ENCODE results near the gene ID3. TPM values are rescaled to one million over a fixed set of nuclear protein-coding genes. Genes with fewer than 3 reads are reported as not detected.

ID3 gene
- polyA plus RNA-seq, 1 experiment, result 15.3 TPM

GRCh38 chr1:23556635-23557470 is 2.4 kb downstream of the ID3 start:
- CTCF ChIA-PET, result interaction anchor here (0.6 to 5.3 kb wide), 6 partner anchors 12 to 217 kb away, joined by 5 to 51 read pairs (median 21); no protein-coding TSS in a partner anchor
- Histone ChIP-seq H3K4me3 (ENCODE audit: low read depth, low read length) (peak overlapping the region; percentile 86), H3K9me3 (ENCODE audit: control insufficient read depth, insufficient read depth, low read length) (no peaks in the 10 kb centered on the region; the same call in 1 of the 2 replicates), H3K27ac (ENCODE audit: low read depth, low read length) (peak overlapping the region; percentile 57), H3K27me3 (ENCODE audit: control insufficient read depth, insufficient read depth, low read length) (no peaks in the 10 kb centered on the region)
- POLR2A ChIA-PET, result interaction anchor here (0.6 to 3.8 kb wide), 5 partner anchors 20 to 79 kb away, joined by 3 to 57 read pairs (median 13); no protein-coding TSS in a partner anchor
- TF ChIP-seq CTCF (IDR thresholded peaks at IDR 0.05; ENCODE audit: low read depth, low read length), result no peak
- no peak for DNase-seq (ENCODE audit: low read depth, low spot score)

- ChIA-PET CTCF (interaction anchor here (1.2 to 5.2 kb wide), 6 partner anchors 12 to 81 kb away, joined by 3 to 51 read pairs (median 12); no protein-coding TSS in a partner anchor), POLR2A (interaction anchor here (0.6 to 2.6 kb wide), 7 partner anchors 21 to 404 kb away, joined by 3 to 13 read pairs (median 8); partner anchors contain the start of gene RPL11)
- Histone ChIP-seq H3K27me3 (ENCODE audit: control insufficient read depth, insufficient read depth, low read length) (no peaks in the 10 kb centered on the region), H3K9me3 (ENCODE audit: control insufficient read depth, insufficient read depth, low read length) (no peaks in the 10 kb centered on the region; the same call in 1 of the 2 replicates), H3K27ac (ENCODE audit: low read depth, low read length) (peak overlapping the region; percentile 75), H3K4me3 (ENCODE audit: low read depth, low read length) (no peak overlapping the region; the same call in 1 of the 2 replicates)
- TF ChIP-seq CTCF (IDR thresholded peaks at IDR 0.05; ENCODE audit: low read depth, low read length), result no peak
- no peak for DNase-seq (ENCODE audit: low read depth, low spot score)
Measured at GRCh38 chr1:23555986-23556634, 3.2 kb downstream of the ID3 start.

- TF ChIP-seq CTCF (IDR thresholded peaks at IDR 0.05; ENCODE audit: low read depth, low read length), result no peak
- Histone ChIP-seq H3K27me3 (ENCODE audit: control insufficient read depth, insufficient read depth, low read length) (no peaks in the 10 kb centered on the region), H3K4me3 (ENCODE audit: low read depth, low read length) (peak overlapping the region; percentile 59), H3K27ac (ENCODE audit: low read depth, low read length) (peak overlapping the region; percentile 75), H3K9me3 (ENCODE audit: control insufficient read depth, insufficient read depth, low read length) (no peaks in the 10 kb centered on the region; the same call in 1 of the 2 replicates)
- DNase-seq (ENCODE audit: low read depth, low spot score), result no peak
- POLR2A ChIA-PET, result interaction anchor here (0.5 to 2.6 kb wide), 11 partner anchors 22 to 403 kb away, joined by 3 to 13 read pairs (median 6); partner anchors contain the start of genes E2F2, HNRNPR and RPL11
- CTCF ChIA-PET, result interaction anchor here (1.0 to 5.2 kb wide), 9 partner anchors 9 to 82 kb away, joined by 3 to 51 read pairs (median 5); no protein-coding TSS in a partner anchor
Measured at GRCh38 chr1:23555270-23555985, 3.9 kb downstream of the ID3 start.

GRCh38 chr1:23554481-23555269 is 4.6 kb downstream of the ID3 start:
- H3K9me3 ChIP-seq (ENCODE audit: control insufficient read depth, insufficient read depth, low read length), result no peaks in the 10 kb centered on the region; the same call in 1 of the 2 replicates
- H3K27me3 ChIP-seq (ENCODE audit: control insufficient read depth, insufficient read depth, low read length), result no peaks in the 10 kb centered on the region
- CTCF ChIA-PET, result interaction anchor here (0.6 to 5.2 kb wide), 10 partner anchors 10 to 190 kb away, joined by 3 to 51 read pairs (median 4); no protein-coding TSS in a partner anchor
- peak; percentile 33; the same call in 1 of the 2 replicates for TF ChIP-seq CTCF (IDR thresholded peaks at IDR 0.05; ENCODE audit: low read depth, low read length)
- H3K4me3 ChIP-seq (ENCODE audit: low read depth, low read length), result peak overlapping the region; percentile 59
- DNase-seq (ENCODE audit: low read depth, low spot score), result no peak
- POLR2A ChIA-PET, result interaction anchor here (0.6 to 2.6 kb wide), 7 partner anchors 22 to 282 kb away, joined by 3 to 13 read pairs (median 6); partner anchors contain the start of gene HNRNPR
- peak overlapping the region; percentile 75 for H3K27ac ChIP-seq (ENCODE audit: low read depth, low read length)

Measured in AG04450 (cell line).